ENCODE results near the gene CLDN19. TPM values are rescaled to one million over a fixed set of nuclear protein-coding genes. Genes with fewer than 3 reads are reported as not detected.

Gene CLDN19
- total RNA-seq, 1 experiment from 2014 or later, result 0.05 TPM

- in situ Hi-C loops (cut with HindIII; ENCODE audit: low pct_unique_long_range_greater_than_20kb, low sequenced_read_pairs), result no loop called here
- Histone ChIP-seq H3K4me1 (ENCODE audit: control insufficient read depth, insufficient read depth, low read length) (no peaks in the 10 kb centered on the region; the same call in 1 of the 2 replicates), H3K27ac (ENCODE audit: low read length) (no peak overlapping the region), H3K4me3 (ENCODE audit: low read depth in 2 of 2, low read length in 2 of 2) (no peak overlapping the region), H3K36me3 (ENCODE audit: control insufficient read depth, insufficient read depth, low read length) (no peaks in the 10 kb centered on the region; the same call in 1 of the 2 replicates), H3K9me3 (ENCODE audit: control insufficient read depth, insufficient read depth, low read depth, low read length) (no peaks in the 10 kb centered on the region), H3K27me3 (ENCODE audit: control insufficient read depth, insufficient read depth, low read length) (no peaks in the 10 kb centered on the region)
- BruUV-seq (replicated peaks), result no TSS peak
- ATAC-seq (no peak), DNase-seq (ENCODE audit: low read depth, low spot score) (no peak)
- ChIA-PET POLR2A (no interaction called here), CTCF (interaction anchor here (0.5 kb wide), 1 partner anchor 66 kb away, joined by 3 read pairs; no protein-coding TSS in a partner anchor)
- TF ChIP-seq REST (IDR thresholded peaks at IDR 0.05; ENCODE audit: insufficient read depth in 1 of 2, low read depth in 2 of 2, low read length in 1 of 2), result no peak
- no peak for TF ChIP-seq POLR2AphosphoS5 (IDR thresholded peaks at IDR 0.05; ENCODE audit: low read depth, low read length)
- no peak for TF ChIP-seq SIN3A (IDR thresholded peaks at IDR 0.05; ENCODE audit: borderline replicate concordance, insufficient read depth, low read depth, low read length)
- no peak for TF ChIP-seq TCF7L2 (IDR thresholded peaks at IDR 0.05; ENCODE audit: low read depth, low read length)
- TF ChIP-seq CTCF (IDR thresholded peaks at IDR 0.05), result no peak
- intact Hi-C loops (cut with micrococcal nuclease; ENCODE audit: unreplicated experiment), result no loop called here
Observed at GRCh38 chr1:42743317-42744147, 3.5 kb upstream of the CLDN19 start.

- DNase-seq (ENCODE audit: low read depth, low spot score) (no peak), ATAC-seq (no peak)
- Histone ChIP-seq H3K27me3 (ENCODE audit: control insufficient read depth, insufficient read depth, low read length) (no peaks in the 10 kb centered on the region), H3K4me1 (ENCODE audit: control insufficient read depth, insufficient read depth, low read length) (no peaks in the 10 kb centered on the region; the same call in 1 of the 2 replicates), H3K27ac (ENCODE audit: low read length) (no peak overlapping the region), H3K36me3 (ENCODE audit: control insufficient read depth, insufficient read depth, low read length) (no peaks in the 10 kb centered on the region), H3K9me3 (ENCODE audit: control insufficient read depth, insufficient read depth, low read depth, low read length) (no peaks in the 10 kb centered on the region), H3K4me3 (ENCODE audit: low read depth in 2 of 2, low read length in 2 of 2) (no peak overlapping the region)
- intact Hi-C loops (cut with micrococcal nuclease; ENCODE audit: unreplicated experiment) (no loop called here), in situ Hi-C loops (cut with HindIII; ENCODE audit: low pct_unique_long_range_greater_than_20kb, low sequenced_read_pairs) (no loop called here)
- no peak for TF ChIP-seq SIN3A (IDR thresholded peaks at IDR 0.05; ENCODE audit: borderline replicate concordance, insufficient read depth, low read depth, low read length)
- no TSS peak for BruUV-seq (replicated peaks)
- ChIA-PET CTCF (interaction anchor here (0.5 kb wide), 1 partner anchor 67 kb away, joined by 3 read pairs; no protein-coding TSS in a partner anchor), POLR2A (interaction anchor here (0.5 kb wide), 1 partner anchor 147 kb away, joined by 6 read pairs; no protein-coding TSS in a partner anchor)
Observed at GRCh38 chr1:42742617-42743316, 2.7 kb upstream of the CLDN19 start.
